HepG2 (cell line): Measurements from ENCODE around the gene FGF19. TPM values are rescaled to one million over a fixed set of nuclear protein-coding genes. Genes with fewer than 3 reads are reported as not detected.
A peak's percentile ranks its signal among the peaks of the same experiment; 100 is the strongest.

Source experiments
- ATF7 ChIP-seq, 2 experiments: fragments of 450-650 bp in 1 of 2; sonication (generic) in 1 of 2; formaldehyde crosslinking in 1 of 2; IDR thresholded peaks; 2 replicates each; pipeline versions ENCODE4 v1.4.0 to v1.6.1; 2016 to 2020; ENCODE audit warnings: antibody characterized with exemption in 1 of 2, mild to moderate bottlenecking in 1 of 2, missing genetic modification reagents in 1 of 2
- CHD4 ChIP-seq: fragments of 200-600 bp; sonication (generic); IDR thresholded peaks from 2 replicates; pipeline ENCODE4 v1.7.0; 2017; ENCODE audit warnings: mild to moderate bottlenecking, low read length, borderline replicate concordance
- HMGA1 ChIP-seq: sonication (generic); formaldehyde crosslinking; conservative IDR thresholded peaks from 2 replicates; pipeline ENCODE4 v1.4.0; 2020; ENCODE audit warnings: missing genetic modification reagents
- HOXD1 ChIP-seq: sonication (generic); formaldehyde crosslinking; IDR thresholded peaks from 2 replicates; pipeline ENCODE4 v1.5.0; 2020; ENCODE audit warnings: missing genetic modification reagents
- KDM3A ChIP-seq: IDR thresholded peaks from 2 replicates; pipeline ENCODE4 v1.6.1; 2018; ENCODE audit warnings: low read depth, missing compliant biosample characterization
- REXO4 ChIP-seq: sonication (generic); formaldehyde crosslinking; IDR thresholded peaks from 2 replicates; pipeline ENCODE4 v1.8.0; 2022; ENCODE audit warnings: missing genetic modification reagents, mild to moderate bottlenecking, borderline replicate concordance
- STAG1 ChIP-seq: sonication (generic); formaldehyde crosslinking; IDR thresholded peaks from 2 replicates; pipeline ENCODE4 v1.4.0; 2020; ENCODE audit warnings: missing genetic modification reagents
- ZNF407 ChIP-seq: sonication (generic); formaldehyde crosslinking; IDR thresholded peaks from one replicate; pipeline ENCODE4 v1.5.1; 2020; ENCODE audit warnings: mild to moderate bottlenecking, missing genetic modification reagents; ENCODE audit errors: not compliant biosample characterization
- polyA plus RNA-seq, 8 experiments: library from polyadenylated mRNA; depleted of rRNA in 3 of 8; stranded (reverse) in 7 of 8; unstranded in 1 of 8; fragments of >200 nt; fragmentation: Illumina TruSeq in 4 of 8; extraction: Trizol in 4 of 8; gene quantifications; 2 replicates each; pipeline versions ENCODE4 v1.2.1 to v1.2.3, GENCODE V29; 2011 to 2016; ENCODE audit warnings: low read depth in 4 of 8, missing spikeins in 1 of 8, mixed read lengths in 1 of 8; ENCODE audit not compliant: insufficient read depth in 1 of 8
- total RNA-seq, 5 experiments: library from RNA; depleted of rRNA; stranded (reverse); fragments of >200 nt; fragmentation: Illumina TruSeq; extraction: Trizol; gene quantifications; 2 replicates each; pipeline ENCODE4 v1.2.3, GENCODE V29; 2016; ENCODE audit warnings: low read depth in 1 of 5
- TF ChIP-seq, protein P1 (sequence below): sonication (generic); formaldehyde crosslinking; IDR thresholded peaks from 2 replicates; pipeline ENCODE4 v1.5.1; 2020; ENCODE audit warnings: mild to moderate bottlenecking, missing genetic modification reagents, borderline replicate concordance
- TF ChIP-seq, protein P2 (sequence below): sonication (generic); formaldehyde crosslinking; IDR thresholded peaks from 2 replicates; pipeline ENCODE4 v1.5.1; 2020; ENCODE audit warnings: missing genetic modification reagents, mild to moderate bottlenecking, borderline replicate concordance

Gene FGF19
- total and polyA plus RNA-seq, 2 of the 13 experiments (the other 11 are each of a cell fraction or from before 2014, with no cell fraction given), result 0.07 TPM; not detected in 1

- TF ChIP-seq REXO4 (CRISPR knock-in tag) (no peak), ATF7 (IDR thresholded peaks at IDR 0.05) (no peak), ATF7 (CRISPR knock-in tag; IDR thresholded peaks at IDR 0.05) (no peak), KDM3A (CRISPR knock-in tag) (peak; percentile 79; the same call in 1 of the 2 replicates), STAG1 (CRISPR knock-in tag) (peak; percentile 99), CHD4 (0 out of 2 replicates have a peak, but pooled peaks have one; percentile 3), ZNF407 (CRISPR knock-in tag) (peak; percentile 53), HMGA1 (no peak), HOXD1 (CRISPR knock-in tag) (no peak)
- TF ChIP-seq, protein P1, sequence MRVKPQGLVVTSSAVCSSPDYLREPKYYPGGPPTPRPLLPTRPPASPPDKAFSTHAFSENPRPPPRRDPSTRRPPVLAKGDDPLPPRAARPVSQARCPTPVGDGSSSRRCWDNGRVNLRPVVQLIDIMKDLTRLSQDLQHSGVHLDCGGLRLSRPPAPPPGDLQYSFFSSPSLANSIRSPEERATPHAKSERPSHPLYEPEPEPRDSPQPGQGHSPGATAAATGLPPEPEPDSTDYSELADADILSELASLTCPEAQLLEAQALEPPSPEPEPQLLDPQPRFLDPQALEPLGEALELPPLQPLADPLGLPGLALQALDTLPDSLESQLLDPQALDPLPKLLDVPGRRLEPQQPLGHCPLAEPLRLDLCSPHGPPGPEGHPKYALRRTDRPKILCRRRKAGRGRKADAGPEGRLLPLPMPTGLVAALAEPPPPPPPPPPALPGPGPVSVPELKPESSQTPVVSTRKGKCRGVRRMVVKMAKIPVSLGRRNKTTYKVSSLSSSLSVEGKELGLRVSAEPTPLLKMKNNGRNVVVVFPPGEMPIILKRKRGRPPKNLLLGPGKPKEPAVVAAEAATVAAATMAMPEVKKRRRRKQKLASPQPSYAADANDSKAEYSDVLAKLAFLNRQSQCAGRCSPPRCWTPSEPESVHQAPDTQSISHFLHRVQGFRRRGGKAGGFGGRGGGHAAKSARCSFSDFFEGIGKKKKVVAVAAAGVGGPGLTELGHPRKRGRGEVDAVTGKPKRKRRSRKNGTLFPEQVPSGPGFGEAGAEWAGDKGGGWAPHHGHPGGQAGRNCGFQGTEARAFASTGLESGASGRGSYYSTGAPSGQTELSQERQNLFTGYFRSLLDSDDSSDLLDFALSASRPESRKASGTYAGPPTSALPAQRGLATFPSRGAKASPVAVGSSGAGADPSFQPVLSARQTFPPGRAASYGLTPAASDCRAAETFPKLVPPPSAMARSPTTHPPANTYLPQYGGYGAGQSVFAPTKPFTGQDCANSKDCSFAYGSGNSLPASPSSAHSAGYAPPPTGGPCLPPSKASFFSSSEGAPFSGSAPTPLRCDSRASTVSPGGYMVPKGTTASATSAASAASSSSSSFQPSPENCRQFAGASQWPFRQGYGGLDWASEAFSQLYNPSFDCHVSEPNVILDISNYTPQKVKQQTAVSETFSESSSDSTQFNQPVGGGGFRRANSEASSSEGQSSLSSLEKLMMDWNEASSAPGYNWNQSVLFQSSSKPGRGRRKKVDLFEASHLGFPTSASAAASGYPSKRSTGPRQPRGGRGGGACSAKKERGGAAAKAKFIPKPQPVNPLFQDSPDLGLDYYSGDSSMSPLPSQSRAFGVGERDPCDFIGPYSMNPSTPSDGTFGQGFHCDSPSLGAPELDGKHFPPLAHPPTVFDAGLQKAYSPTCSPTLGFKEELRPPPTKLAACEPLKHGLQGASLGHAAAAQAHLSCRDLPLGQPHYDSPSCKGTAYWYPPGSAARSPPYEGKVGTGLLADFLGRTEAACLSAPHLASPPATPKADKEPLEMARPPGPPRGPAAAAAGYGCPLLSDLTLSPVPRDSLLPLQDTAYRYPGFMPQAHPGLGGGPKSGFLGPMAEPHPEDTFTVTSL (CRISPR knock-in tag), result peak; percentile 48; the same call in 1 of the 2 replicates
- TF ChIP-seq, protein P2, sequence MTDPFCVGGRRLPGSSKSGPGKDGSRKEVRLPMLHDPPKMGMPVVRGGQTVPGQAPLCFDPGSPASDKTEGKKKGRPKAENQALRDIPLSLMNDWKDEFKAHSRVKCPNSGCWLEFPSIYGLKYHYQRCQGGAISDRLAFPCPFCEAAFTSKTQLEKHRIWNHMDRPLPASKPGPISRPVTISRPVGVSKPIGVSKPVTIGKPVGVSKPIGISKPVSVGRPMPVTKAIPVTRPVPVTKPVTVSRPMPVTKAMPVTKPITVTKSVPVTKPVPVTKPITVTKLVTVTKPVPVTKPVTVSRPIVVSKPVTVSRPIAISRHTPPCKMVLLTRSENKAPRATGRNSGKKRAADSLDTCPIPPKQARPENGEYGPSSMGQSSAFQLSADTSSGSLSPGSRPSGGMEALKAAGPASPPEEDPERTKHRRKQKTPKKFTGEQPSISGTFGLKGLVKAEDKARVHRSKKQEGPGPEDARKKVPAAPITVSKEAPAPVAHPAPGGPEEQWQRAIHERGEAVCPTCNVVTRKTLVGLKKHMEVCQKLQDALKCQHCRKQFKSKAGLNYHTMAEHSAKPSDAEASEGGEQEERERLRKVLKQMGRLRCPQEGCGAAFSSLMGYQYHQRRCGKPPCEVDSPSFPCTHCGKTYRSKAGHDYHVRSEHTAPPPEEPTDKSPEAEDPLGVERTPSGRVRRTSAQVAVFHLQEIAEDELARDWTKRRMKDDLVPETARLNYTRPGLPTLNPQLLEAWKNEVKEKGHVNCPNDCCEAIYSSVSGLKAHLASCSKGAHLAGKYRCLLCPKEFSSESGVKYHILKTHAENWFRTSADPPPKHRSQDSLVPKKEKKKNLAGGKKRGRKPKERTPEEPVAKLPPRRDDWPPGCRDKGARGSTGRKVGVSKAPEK (CRISPR knock-in tag), result no peak
These were observed 20.0 kb downstream of the FGF19 start (continued) for GRCh38 chr11:69683764-69684333.
